SH-SY5Y (cell line): Measurements from ENCODE around the gene MMRN1.

ENCODE experiments used
- GATA2 ChIP-seq: IDR thresholded peaks from 2 replicates; pipeline ENCODE4 v1.6.1; 2011; ENCODE audit warnings: mild to moderate bottlenecking, low read depth, low read length
- GATA3 ChIP-seq: IDR thresholded peaks from 2 replicates; pipeline ENCODE4 v1.6.1; 2011; ENCODE audit warnings: low read depth, mild to moderate bottlenecking, low read length, moderate library complexity

- TF ChIP-seq GATA2 (no peak), GATA3 (no peak)
Observed at GRCh38 chr4:89878611-89879010, 16.0 kb upstream of the MMRN1 start.
